AG04450 (cell line): ENCODE measurements around the gene FLT3LG. TPM values are rescaled to one million over a fixed set of nuclear protein-coding genes. Genes with fewer than 3 reads are reported as not detected.

Experiments
- CTCF ChIA-PET: fragments of 300-600, 350-600 bp; formaldehyde crosslinking; extraction: SDS; loops from one replicate; lab custom pipeline; 2022; ENCODE audit warnings: antibody characterized with exemption, inconsistent platforms; lab: Charles Lee
- POLR2A ChIA-PET: fragments of 350-600 bp; formaldehyde crosslinking; extraction: SDS; loops from one replicate; lab custom pipeline; 2021; ENCODE audit warnings: antibody characterized with exemption, inconsistent platforms; lab: Yijun Ruan, JAX
- DNase-seq: peaks from one replicate; pipeline ENCODE4 v3.0.0-alpha.2; 2011; ENCODE audit warnings: low read depth, low spot score
- H3K27ac ChIP-seq: one replicate; pipeline ENCODE4 v1.5.1; 2012; ENCODE audit warnings: low read depth, low read length, control low read depth
- H3K27me3 ChIP-seq: one replicate; pipeline ENCODE4 v1.6.0; 2012; ENCODE audit warnings: low read length; ENCODE audit not compliant: control insufficient read depth, insufficient read depth
- H3K4me3 ChIP-seq: 2 replicates; pipeline ENCODE4 v1.5.1; 2011; ENCODE audit warnings: mild to moderate bottlenecking, low read depth, low read length, control low read depth
- H3K9me3 ChIP-seq: 2 replicates; pipeline ENCODE4 v1.5.1; 2012; ENCODE audit warnings: low read length; ENCODE audit not compliant: control insufficient read depth, insufficient read depth
- CTCF ChIP-seq: IDR thresholded peaks from 2 replicates; pipeline ENCODE4 v1.5.1; 2011; ENCODE audit warnings: low read depth, low read length, control low read depth, inconsistent platforms
- polyA plus RNA-seq: library from polyadenylated mRNA; depleted of rRNA; stranded (reverse); fragments of >200 nt; gene quantifications from 2 replicates; pipeline ENCODE4 v1.2.3, GENCODE V29; 2011

FLT3LG gene
- polyA plus RNA-seq, 1 experiment: 3.7 TPM

- Histone ChIP-seq H3K9me3 (no peaks in the 10 kb centered on the region), H3K4me3 (no peak overlapping the region), H3K27ac (no peak overlapping the region), H3K27me3 (no peaks in the 10 kb centered on the region)
- ChIA-PET CTCF (interaction anchor here (2.2 kb wide), 1 partner anchor 33 kb away, joined by 5 read pairs; no protein-coding TSS in a partner anchor), POLR2A (interaction anchor here (0.7 kb wide), 1 partner anchor 13 kb away, joined by 8 read pairs; the partner anchor contains the start of gene RCN3)
- no peak for TF ChIP-seq CTCF
- DNase-seq: no peak
These were observed 40.1 kb downstream of the FLT3LG start for GRCh38 chr19:49514151-49514550.

GRCh38 chr19:49515767-49516166, 41.8 kb downstream of the FLT3LG start:
- H3K27ac ChIP-seq: no peak overlapping the region
- ChIA-PET POLR2A (no interaction called here), CTCF (interaction anchor here (0.6 to 1.7 kb wide), 3 partner anchors 31 to 1209 kb away, joined by 4 to 8 read pairs (median 4); no protein-coding TSS in a partner anchor)
- no peak overlapping the region for H3K4me3 ChIP-seq
- H3K9me3 ChIP-seq: no peaks in the 10 kb centered on the region
- no peaks in the 10 kb centered on the region for H3K27me3 ChIP-seq
- no peak for DNase-seq
- TF ChIP-seq CTCF: no peak

- Histone ChIP-seq H3K4me3 (no peak overlapping the region), H3K27me3 (no peaks in the 10 kb centered on the region), H3K9me3 (no peaks in the 10 kb centered on the region), H3K27ac (no peak overlapping the region)
- CTCF ChIA-PET: interaction anchor here (1.0 kb wide), 1 partner anchor 29 kb away, joined by 3 read pairs; no protein-coding TSS in a partner anchor
- no peak for DNase-seq
- POLR2A ChIA-PET: interaction anchor here (1.7 kb wide), 1 partner anchor 10 kb away, joined by 4 read pairs; the partner anchor contains the start of gene RCN3
- TF ChIP-seq CTCF: no peak
These were observed 44.0 kb downstream of the FLT3LG start for GRCh38 chr19:49518033-49518432.

- POLR2A ChIA-PET: interaction anchor here (0.9 kb wide), 1 partner anchor 26 kb away, joined by 3 read pairs; no protein-coding TSS in a partner anchor
- TF ChIP-seq CTCF: no peak
- H3K27ac ChIP-seq: no peak overlapping the region
- no peak overlapping the region for H3K4me3 ChIP-seq
- H3K9me3 ChIP-seq: peaks cover 4% of the 10 kb centered on the region; the same call in 1 of the 2 replicates
- CTCF ChIA-PET: interaction anchor here (1.4 to 1.8 kb wide), 2 partner anchors 26 to 50 kb away, joined by 3 to 5 read pairs; no protein-coding TSS in a partner anchor
- no peak for DNase-seq
- no peaks in the 10 kb centered on the region for H3K27me3 ChIP-seq
These were observed 46.8 kb downstream of the FLT3LG start for GRCh38 chr19:49520705-49521319.

- ChIA-PET CTCF (no interaction called here), POLR2A (no interaction called here)
- no peak overlapping the region for H3K4me3 ChIP-seq
- no peak for TF ChIP-seq CTCF
- no peak for DNase-seq
- H3K27me3 ChIP-seq: no peaks in the 10 kb centered on the region
- no peak overlapping the region for H3K27ac ChIP-seq
- peaks cover 4% of the 10 kb centered on the region; the same call in 1 of the 2 replicates for H3K9me3 ChIP-seq
These were observed 50.9 kb downstream of the FLT3LG start for GRCh38 chr19:49524812-49525455.
